ENCODE measurements around the gene STAB1. TPM values are rescaled to one million over a fixed set of nuclear protein-coding genes. Genes with fewer than 3 reads are reported as not detected.
A peak's percentile ranks its signal among the peaks of the same experiment; 100 is the strongest.

The STAB1 gene
- total RNA-seq, result 100 to 1,000 TPM in 2 of 10 donors, 10 to 100 TPM in 8; 17.4 to 159 (median 33.2) TPM
- 100 to 1,000 TPM in 1 of 2 donors, 10 to 100 TPM in 1; 54.1 to 231 TPM for polyA plus RNA-seq
- long read RNA-seq, donor 1, partial matches to known transcripts, result 77 of 114 reads
- long read RNA-seq, donor 1, other reads (novel, unspliced or antisense), result 36 of 114 reads
- long read RNA-seq, donor 2, partial matches to known transcripts, result 53 of 89 reads
- long read RNA-seq, donor 2, other reads (novel, unspliced or antisense), result 36 of 89 reads
- long read RNA-seq, donor 3, partial matches to known transcripts, result 50 of 74 reads
- long read RNA-seq, donor 3, other reads (novel, unspliced or antisense), result 22 of 74 reads

GRCh38 chr3:52494886-52495495 is at the start of gene STAB1:
STAB1 (plus strand) TSS chr3:52495338; CDS start chr3:52495414, 76 bp downstream.
- H3K27me3 ChIP-seq, result no peaks in the 10 kb centered on the region
- peak within 1 kb of the TSS; percentile 51 to 95 (median 82) for H3K27ac ChIP-seq
- peaks cover 0 to 39% (median 26%) of the 10 kb centered on the region in 9 donors for H3K36me3 ChIP-seq
- TF ChIP-seq CTCF (IDR thresholded peaks at IDR 0.05), result peak in 2 of 9 donors; percentile 29 to 32
- no peaks in the 10 kb centered on the region for H3K9me3 ChIP-seq
- DNase-seq, result peak; percentile 72 to 79
- ATAC-seq, result peak; percentile 48 to 81 (median 74)
- H3K4me1 ChIP-seq, result peaks cover 3 to 94% (median 54%) of the 10 kb centered on the region in 9 donors
- 43 to 59% methylated on average over 25 of the region's 25 CpGs for WGBS, 2 donors
- H3K4me3 ChIP-seq, result peak within 1 kb of the TSS in 9 of 10 donors; percentile 28 to 66 (median 56)
- intact Hi-C loops (cut with DNase I), result loop anchor here in 3 of 10 donors (5.0 kb wide), 3 partner anchors 32 to 42 kb away; partner anchors contain the start of genes NT5DC2 (in 1 of the 3) and UQCC5 (in 1 of the 3)

- no peak for DNase-seq
- ATAC-seq, result peak in 1 of 8 donors; percentile 1
- H3K36me3 ChIP-seq, result peaks cover 0 to 7% (median 0%) of the 10 kb centered on the region in 9 donors
- no peaks in the 10 kb centered on the region for H3K27me3 ChIP-seq
- intact Hi-C loops (cut with DNase I), result loop anchor here in 3 of 10 donors (2.0 kb wide), 1 partner anchor 17 kb away; no protein-coding TSS in a partner anchor
- no peak for TF ChIP-seq CTCF (IDR thresholded peaks at IDR 0.05)
- peak overlapping the region in 6 of 10 donors; percentile 28 to 68 (median 38) for H3K27ac ChIP-seq
- peaks cover 3 to 52% (median 17%) of the 10 kb centered on the region in 9 donors for H3K4me1 ChIP-seq
- H3K9me3 ChIP-seq, result no peaks in the 10 kb centered on the region
- 87 to 95% methylated on average over 4 of the region's 4 CpGs for WGBS, 2 donors
- H3K4me3 ChIP-seq, result no peak overlapping the region
These were observed 49.1 kb upstream of the STAB1 start for GRCh38 chr3:52446042-52446441.

GRCh38 chr3:52446631-52447511 is 48.3 kb upstream of the STAB1 start:
- Histone ChIP-seq H3K4me3 (no peak overlapping the region), H3K9me3 (no peaks in the 10 kb centered on the region), H3K27me3 (no peaks in the 10 kb centered on the region), H3K4me1 (peaks cover 3 to 54% (median 17%) of the 10 kb centered on the region in 9 donors), H3K36me3 (peaks cover 0 to 15% (median 0%) of the 10 kb centered on the region in 9 donors), H3K27ac (peak overlapping the region in 7 of 10 donors; percentile 28 to 68 (median 49))
- 34 to 36% methylated on average over 13 of the region's 13 CpGs for WGBS, 2 donors
- peak; percentile 54 to 73 for DNase-seq
- intact Hi-C loops (cut with DNase I), result loop anchor here in 7 of 10 donors (1.0 to 2.0 kb wide), 4 partner anchors 18 to 35 kb away; no protein-coding TSS in a partner anchor
- TF ChIP-seq CTCF (IDR thresholded peaks at IDR 0.05), result peak in 8 of 9 donors; percentile 99 to 100 (median 100)
- peak; percentile 3 to 47 (median 30) for ATAC-seq

Data from heart right ventricle (tissue), 16 donors.